ENCODE data around the gene OR4D1. TPM values are rescaled to one million over a fixed set of nuclear protein-coding genes. Genes with fewer than 3 reads are reported as not detected.

Gene OR4D1
- total RNA-seq, 1 donor from 2014 or later, result not detected

DNA sequence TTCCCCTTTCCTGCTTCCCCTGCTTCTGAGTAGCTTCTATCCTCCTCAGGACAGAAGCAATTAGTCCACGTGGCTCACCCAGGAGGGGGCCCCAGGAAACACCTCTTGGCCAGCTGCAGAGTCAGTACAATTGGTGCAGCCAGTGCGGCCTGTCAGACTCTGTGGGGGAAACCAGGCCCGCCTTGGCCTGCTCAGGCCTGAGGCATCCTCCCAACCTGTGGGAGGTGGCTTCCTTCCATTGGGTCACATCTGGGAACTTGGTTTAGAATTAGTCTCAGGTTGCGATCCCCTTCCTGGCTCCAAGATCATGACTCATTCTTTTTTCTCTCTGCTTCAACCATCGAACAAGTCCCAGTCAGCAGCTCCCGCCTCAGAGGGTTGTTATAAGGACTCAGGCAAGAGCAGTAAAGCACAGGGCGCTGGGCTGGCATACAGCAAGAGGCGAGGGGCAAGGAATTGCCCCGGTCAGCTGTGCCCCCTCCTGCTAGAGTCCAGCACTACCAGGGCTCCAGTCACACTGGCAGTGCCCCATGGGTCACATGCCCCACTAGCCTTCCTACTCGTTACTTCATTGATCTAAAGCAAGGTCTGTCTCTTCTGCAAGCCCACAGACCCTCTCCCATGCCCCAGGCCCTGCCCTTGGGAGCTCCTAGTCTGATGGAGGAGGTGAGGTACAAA is 36.3 kb downstream of the OR4D1 start:
- TF ChIP-seq, protein P1, sequence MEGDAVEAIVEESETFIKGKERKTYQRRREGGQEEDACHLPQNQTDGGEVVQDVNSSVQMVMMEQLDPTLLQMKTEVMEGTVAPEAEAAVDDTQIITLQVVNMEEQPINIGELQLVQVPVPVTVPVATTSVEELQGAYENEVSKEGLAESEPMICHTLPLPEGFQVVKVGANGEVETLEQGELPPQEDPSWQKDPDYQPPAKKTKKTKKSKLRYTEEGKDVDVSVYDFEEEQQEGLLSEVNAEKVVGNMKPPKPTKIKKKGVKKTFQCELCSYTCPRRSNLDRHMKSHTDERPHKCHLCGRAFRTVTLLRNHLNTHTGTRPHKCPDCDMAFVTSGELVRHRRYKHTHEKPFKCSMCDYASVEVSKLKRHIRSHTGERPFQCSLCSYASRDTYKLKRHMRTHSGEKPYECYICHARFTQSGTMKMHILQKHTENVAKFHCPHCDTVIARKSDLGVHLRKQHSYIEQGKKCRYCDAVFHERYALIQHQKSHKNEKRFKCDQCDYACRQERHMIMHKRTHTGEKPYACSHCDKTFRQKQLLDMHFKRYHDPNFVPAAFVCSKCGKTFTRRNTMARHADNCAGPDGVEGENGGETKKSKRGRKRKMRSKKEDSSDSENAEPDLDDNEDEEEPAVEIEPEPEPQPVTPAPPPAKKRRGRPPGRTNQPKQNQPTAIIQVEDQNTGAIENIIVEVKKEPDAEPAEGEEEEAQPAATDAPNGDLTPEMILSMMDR (IDR thresholded peaks at IDR 0.05; ENCODE audit: insufficient read depth, low read length, poor library complexity, severe bottlenecking), result no peak

DNA sequence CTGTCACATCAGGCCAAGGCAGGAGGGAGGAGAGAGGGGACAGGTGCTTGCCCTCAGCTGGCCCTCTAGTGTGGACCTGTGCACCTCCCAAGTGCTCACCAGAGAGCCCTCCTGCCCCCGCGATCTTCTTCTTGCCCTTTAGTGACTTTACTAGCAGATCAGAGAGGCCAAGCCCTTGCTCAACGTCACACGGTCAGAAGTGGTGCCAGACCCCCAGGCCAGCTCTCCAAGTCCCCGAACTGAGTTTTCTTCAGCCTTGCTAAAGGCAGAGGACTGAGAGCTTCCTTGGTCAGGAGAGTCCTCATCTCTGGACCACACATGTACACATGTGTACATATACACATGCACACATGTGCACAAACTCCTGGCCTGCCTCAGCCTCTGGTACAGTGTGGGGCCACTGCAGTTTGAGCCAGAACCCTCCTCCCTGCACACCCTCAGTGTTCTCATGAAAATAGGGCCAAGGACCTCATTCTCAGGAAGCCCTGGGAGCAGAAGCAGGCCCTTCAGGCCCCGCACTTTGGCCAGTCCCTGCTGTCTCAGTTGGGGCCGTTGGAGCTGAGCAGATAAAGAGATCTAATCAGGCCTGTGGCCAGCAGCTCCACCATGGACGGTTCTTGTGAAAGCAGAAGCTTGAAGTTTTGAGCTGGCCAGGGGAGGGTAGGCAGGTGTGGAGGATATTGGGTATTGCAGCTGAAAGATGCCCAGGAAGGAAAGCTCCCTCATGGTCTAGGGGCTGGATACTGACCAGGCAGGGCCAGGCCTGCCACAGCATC is 37.0 kb downstream of the OR4D1 start:
- TF ChIP-seq, protein P1 (IDR thresholded peaks at IDR 0.05; ENCODE audit: insufficient read depth, low read length, poor library complexity, severe bottlenecking), result no peak
- Histone ChIP-seq H3K36me3 (ENCODE audit: control insufficient read depth, insufficient read depth, low read length) (no peaks in the 10 kb centered on the region), H3K27me3 (ENCODE audit: control insufficient read depth, insufficient read depth, low read length) (peaks cover 4% of the 10 kb centered on the region), H3K4me3 (ENCODE audit: low read depth, low read length) (no peak overlapping the region)
- DNase-seq (ENCODE audit: low read depth), result no peak

More for the DNA sequence above, 36.3 kb downstream of the OR4D1 start:
- Histone ChIP-seq H3K36me3 (ENCODE audit: control insufficient read depth, insufficient read depth, low read length) (no peaks in the 10 kb centered on the region), H3K4me3 (ENCODE audit: low read depth, low read length) (no peak overlapping the region), H3K27me3 (ENCODE audit: control insufficient read depth, insufficient read depth, low read length) (peaks cover 2% of the 10 kb centered on the region)
- DNase-seq (ENCODE audit: low read depth), result peak; percentile 16

DNA sequence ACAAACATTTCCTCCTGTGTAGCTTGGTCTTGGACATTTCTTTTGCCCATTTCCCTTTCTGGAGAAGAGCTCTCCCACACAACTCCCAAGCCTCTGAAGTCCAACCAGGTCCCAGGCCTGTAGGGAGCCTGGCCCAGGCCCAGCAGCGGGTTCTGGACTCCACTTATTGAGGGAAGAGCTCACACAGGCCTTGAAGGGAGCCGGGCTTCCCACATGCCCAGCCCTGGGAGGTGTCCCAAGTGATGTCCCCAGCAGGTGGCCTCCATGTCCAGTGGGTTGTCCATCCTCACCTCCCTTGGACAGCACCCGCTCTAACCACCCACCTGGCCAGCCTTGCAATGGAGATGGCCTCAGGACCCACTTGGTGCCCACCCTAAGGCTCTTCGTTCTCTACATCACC is 38.4 kb downstream of the OR4D1 start:
- Histone ChIP-seq H3K27me3 (ENCODE audit: control insufficient read depth, insufficient read depth, low read length) (peaks cover 9% of the 10 kb centered on the region), H3K4me3 (ENCODE audit: low read depth, low read length) (no peak overlapping the region), H3K36me3 (ENCODE audit: control insufficient read depth, insufficient read depth, low read length) (no peaks in the 10 kb centered on the region)
- no peak for DNase-seq (ENCODE audit: low read depth)
- TF ChIP-seq, protein P1 (IDR thresholded peaks at IDR 0.05; ENCODE audit: insufficient read depth, low read length, poor library complexity, severe bottlenecking), result no peak

DNA sequence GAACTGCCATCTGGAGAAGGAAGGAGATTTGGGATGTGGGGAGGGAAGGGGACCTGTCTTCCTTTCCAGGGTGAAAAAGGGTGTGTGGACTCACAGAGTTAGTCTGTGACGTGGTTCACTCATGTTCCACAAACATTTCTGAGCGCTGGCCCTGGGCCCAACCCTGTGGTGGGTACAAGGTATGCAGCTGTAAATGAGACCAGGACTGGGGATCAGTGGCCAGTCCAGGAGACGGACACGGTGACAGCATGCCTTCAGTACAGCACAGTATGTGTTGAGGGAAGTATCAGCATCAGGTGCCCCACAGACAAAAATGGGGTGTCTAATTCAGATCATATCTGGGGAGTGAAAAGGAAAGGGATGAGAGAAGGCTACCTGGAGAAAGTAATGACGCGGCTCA is 38.9 kb downstream of the OR4D1 start:
- no peaks in the 10 kb centered on the region for H3K36me3 ChIP-seq (ENCODE audit: control insufficient read depth, insufficient read depth, low read length)

DNA sequence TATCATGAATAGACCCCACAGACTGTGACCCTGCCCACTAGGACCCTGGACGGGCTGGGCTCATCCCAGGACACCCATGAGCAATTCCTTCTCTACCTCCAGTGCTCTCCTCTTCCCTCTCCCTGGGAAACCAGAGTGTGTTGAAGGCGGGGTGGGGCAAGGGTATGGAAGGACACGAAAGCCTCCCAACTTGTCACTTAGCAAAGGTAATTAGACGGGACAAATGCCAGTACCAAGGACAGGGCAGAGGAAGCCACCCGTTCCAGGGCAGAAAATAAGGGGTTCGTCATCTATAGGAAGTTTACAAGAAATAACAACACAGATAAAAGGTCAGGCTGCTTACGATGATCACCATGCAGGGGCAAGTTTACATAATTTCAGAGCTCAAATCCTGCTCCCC is 39.5 kb downstream of the OR4D1 start:
- no peak for DNase-seq (ENCODE audit: low read depth)
- Histone ChIP-seq H3K4me3 (ENCODE audit: low read depth, low read length) (no peak overlapping the region), H3K27me3 (ENCODE audit: control insufficient read depth, insufficient read depth, low read length) (peaks cover 14% of the 10 kb centered on the region), H3K36me3 (ENCODE audit: control insufficient read depth, insufficient read depth, low read length) (no peaks in the 10 kb centered on the region)
- TF ChIP-seq, protein P1 (IDR thresholded peaks at IDR 0.05; ENCODE audit: insufficient read depth, low read length, poor library complexity, severe bottlenecking), result no peak

More for the DNA sequence above, 38.9 kb downstream of the OR4D1 start:
- Histone ChIP-seq H3K4me3 (ENCODE audit: low read depth, low read length) (no peak overlapping the region), H3K27me3 (ENCODE audit: control insufficient read depth, insufficient read depth, low read length) (peaks cover 12% of the 10 kb centered on the region)
- no peak for DNase-seq (ENCODE audit: low read depth)
- TF ChIP-seq, protein P1 (IDR thresholded peaks at IDR 0.05; ENCODE audit: insufficient read depth, low read length, poor library complexity, severe bottlenecking), result no peak
